ENCODE results near the gene RAPGEF4. TPM values are rescaled to one million over a fixed set of nuclear protein-coding genes. Genes with fewer than 3 reads are reported as not detected.

The RAPGEF4 gene
- total and polyA plus RNA-seq, 2 of the 13 experiments (the other 11 are each of a cell fraction or from before 2014, with no cell fraction given), result 0.78 to 0.91 TPM

DNA sequence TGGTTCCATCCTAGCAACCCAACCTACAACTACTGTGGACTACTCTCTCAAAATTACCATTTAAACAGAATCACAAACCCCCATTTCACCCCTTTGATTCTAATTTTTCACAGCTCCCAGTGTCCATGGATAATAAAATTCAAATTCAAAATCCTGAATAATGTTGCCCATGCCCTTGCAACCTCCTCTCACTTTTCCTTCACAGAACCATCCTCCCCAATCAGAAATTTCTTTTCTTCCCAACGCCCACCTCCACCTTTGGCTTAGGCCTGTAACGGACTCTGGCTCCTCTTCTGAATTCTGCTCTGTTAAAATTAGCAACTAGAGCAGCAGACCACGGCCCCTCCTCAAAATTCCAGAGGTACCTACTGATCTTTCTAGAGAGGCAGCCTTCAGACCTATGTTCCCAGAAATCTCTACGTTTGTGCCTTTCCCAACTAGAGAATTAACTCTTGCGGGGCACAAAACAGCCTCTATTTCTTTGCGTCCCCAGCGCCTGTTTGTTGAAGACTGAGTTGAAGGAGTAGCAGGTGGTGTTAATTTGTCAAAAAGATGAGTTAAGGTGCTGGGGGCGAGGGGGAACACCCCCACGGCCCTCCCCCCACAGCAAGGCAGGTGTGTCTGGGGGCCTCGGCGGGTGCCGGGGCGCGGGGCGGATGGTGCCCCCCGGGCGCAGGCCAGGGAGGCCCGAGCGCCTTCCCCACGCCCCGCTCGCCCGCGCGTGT, 339.6 kb downstream of the RAPGEF4 start (continued):
- no peak for TF ChIP-seq ZNF883 (CRISPR knock-in tag; IDR thresholded peaks at IDR 0.05; ENCODE audit: not compliant biosample characterization)
- TF ChIP-seq, protein P1, sequence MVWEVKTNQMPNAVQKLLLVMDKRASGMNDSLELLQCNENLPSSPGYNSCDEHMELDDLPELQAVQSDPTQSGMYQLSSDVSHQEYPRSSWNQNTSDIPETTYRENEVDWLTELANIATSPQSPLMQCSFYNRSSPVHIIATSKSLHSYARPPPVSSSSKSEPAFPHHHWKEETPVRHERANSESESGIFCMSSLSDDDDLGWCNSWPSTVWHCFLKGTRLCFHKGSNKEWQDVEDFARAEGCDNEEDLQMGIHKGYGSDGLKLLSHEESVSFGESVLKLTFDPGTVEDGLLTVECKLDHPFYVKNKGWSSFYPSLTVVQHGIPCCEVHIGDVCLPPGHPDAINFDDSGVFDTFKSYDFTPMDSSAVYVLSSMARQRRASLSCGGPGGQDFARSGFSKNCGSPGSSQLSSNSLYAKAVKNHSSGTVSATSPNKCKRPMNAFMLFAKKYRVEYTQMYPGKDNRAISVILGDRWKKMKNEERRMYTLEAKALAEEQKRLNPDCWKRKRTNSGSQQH (CRISPR knock-in tag; IDR thresholded peaks at IDR 0.05; ENCODE audit: low read depth), result no peak
- TF ChIP-seq ZNF253 (CRISPR knock-in tag; IDR thresholded peaks at IDR 0.05; ENCODE audit: borderline replicate concordance), result no peak; the same call in 1 of the 2 replicates
- no peak for TF ChIP-seq HNRNPH1 (optimal IDR thresholded peaks at IDR 0.05; ENCODE audit: low read depth, low read length)
- TF ChIP-seq, protein P2, sequence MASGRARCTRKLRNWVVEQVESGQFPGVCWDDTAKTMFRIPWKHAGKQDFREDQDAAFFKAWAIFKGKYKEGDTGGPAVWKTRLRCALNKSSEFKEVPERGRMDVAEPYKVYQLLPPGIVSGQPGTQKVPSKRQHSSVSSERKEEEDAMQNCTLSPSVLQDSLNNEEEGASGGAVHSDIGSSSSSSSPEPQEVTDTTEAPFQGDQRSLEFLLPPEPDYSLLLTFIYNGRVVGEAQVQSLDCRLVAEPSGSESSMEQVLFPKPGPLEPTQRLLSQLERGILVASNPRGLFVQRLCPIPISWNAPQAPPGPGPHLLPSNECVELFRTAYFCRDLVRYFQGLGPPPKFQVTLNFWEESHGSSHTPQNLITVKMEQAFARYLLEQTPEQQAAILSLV (CRISPR knock-in tag; IDR thresholded peaks at IDR 0.05; ENCODE audit: borderline replicate concordance), result 0 out of 2 replicates have a peak, but pooled peaks have one; percentile 52
- no peak for TF ChIP-seq HMG20A (CRISPR knock-in tag; IDR thresholded peaks at IDR 0.05; ENCODE audit: borderline replicate concordance)
- TF ChIP-seq MAFK (conservative IDR thresholded peaks at IDR 0.05 in 1 of 2, IDR thresholded peaks at IDR 0.05 in 1 of 2; ENCODE audit: low read length in 2 of 2), result no peak
- peak; percentile 56; the same call in 1 of the 2 replicates for TF ChIP-seq ZNF225 (CRISPR knock-in tag; IDR thresholded peaks at IDR 0.05)
- no peak for TF ChIP-seq ZNF180 (CRISPR knock-in tag; IDR thresholded peaks at IDR 0.05; ENCODE audit: borderline replicate concordance, low read depth)
- TF ChIP-seq, protein P3, sequence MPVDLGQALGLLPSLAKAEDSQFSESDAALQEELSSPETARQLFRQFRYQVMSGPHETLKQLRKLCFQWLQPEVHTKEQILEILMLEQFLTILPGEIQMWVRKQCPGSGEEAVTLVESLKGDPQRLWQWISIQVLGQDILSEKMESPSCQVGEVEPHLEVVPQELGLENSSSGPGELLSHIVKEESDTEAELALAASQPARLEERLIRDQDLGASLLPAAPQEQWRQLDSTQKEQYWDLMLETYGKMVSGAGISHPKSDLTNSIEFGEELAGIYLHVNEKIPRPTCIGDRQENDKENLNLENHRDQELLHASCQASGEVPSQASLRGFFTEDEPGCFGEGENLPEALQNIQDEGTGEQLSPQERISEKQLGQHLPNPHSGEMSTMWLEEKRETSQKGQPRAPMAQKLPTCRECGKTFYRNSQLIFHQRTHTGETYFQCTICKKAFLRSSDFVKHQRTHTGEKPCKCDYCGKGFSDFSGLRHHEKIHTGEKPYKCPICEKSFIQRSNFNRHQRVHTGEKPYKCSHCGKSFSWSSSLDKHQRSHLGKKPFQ (CRISPR knock-in tag; IDR thresholded peaks at IDR 0.05; ENCODE audit: insufficient replicate concordance), result no peak
- TF ChIP-seq TGIF2 (CRISPR knock-in tag; IDR thresholded peaks at IDR 0.05), result no peak
- TF ChIP-seq, protein P4, sequence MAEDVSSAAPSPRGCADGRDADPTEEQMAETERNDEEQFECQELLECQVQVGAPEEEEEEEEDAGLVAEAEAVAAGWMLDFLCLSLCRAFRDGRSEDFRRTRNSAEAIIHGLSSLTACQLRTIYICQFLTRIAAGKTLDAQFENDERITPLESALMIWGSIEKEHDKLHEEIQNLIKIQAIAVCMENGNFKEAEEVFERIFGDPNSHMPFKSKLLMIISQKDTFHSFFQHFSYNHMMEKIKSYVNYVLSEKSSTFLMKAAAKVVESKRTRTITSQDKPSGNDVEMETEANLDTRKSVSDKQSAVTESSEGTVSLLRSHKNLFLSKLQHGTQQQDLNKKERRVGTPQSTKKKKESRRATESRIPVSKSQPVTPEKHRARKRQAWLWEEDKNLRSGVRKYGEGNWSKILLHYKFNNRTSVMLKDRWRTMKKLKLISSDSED (CRISPR knock-in tag; IDR thresholded peaks at IDR 0.05), result peak; percentile 54; the same call in 1 of the 2 replicates
- no peak for TF ChIP-seq ZNF7 (CRISPR knock-in tag; IDR thresholded peaks at IDR 0.05)
- TF ChIP-seq, protein P5, sequence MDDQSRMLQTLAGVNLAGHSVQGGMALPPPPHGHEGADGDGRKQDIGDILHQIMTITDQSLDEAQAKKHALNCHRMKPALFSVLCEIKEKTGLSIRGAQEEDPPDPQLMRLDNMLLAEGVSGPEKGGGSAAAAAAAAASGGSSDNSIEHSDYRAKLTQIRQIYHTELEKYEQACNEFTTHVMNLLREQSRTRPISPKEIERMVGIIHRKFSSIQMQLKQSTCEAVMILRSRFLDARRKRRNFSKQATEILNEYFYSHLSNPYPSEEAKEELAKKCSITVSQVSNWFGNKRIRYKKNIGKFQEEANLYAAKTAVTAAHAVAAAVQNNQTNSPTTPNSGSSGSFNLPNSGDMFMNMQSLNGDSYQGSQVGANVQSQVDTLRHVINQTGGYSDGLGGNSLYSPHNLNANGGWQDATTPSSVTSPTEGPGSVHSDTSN (CRISPR knock-in tag; IDR thresholded peaks at IDR 0.05; ENCODE audit: borderline replicate concordance), result no peak
- TF ChIP-seq FOXK1 (CRISPR knock-in tag; IDR thresholded peaks at IDR 0.05; ENCODE audit: borderline replicate concordance, low read depth), result no peak
- TF ChIP-seq, protein P6, sequence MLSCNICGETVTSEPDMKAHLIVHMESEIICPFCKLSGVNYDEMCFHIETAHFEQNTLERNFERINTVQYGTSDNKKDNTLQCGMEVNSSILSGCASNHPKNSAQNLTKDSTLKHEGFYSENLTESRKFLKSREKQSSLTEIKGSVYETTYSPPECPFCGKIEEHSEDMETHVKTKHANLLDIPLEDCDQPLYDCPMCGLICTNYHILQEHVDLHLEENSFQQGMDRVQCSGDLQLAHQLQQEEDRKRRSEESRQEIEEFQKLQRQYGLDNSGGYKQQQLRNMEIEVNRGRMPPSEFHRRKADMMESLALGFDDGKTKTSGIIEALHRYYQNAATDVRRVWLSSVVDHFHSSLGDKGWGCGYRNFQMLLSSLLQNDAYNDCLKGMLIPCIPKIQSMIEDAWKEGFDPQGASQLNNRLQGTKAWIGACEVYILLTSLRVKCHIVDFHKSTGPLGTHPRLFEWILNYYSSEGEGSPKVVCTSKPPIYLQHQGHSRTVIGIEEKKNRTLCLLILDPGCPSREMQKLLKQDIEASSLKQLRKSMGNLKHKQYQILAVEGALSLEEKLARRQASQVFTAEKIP (CRISPR knock-in tag; IDR thresholded peaks at IDR 0.05; ENCODE audit: borderline replicate concordance), result no peak
- no peak for TF ChIP-seq ZFX (CRISPR knock-in tag; IDR thresholded peaks at IDR 0.05; ENCODE audit: low read depth)
- TF ChIP-seq THAP11 (CRISPR knock-in tag; IDR thresholded peaks at IDR 0.05), result 0 out of 2 replicates have a peak, but pooled peaks have one; percentile 2
- TF ChIP-seq ZNF44 (CRISPR knock-in tag; IDR thresholded peaks at IDR 0.05), result no peak
- peak; percentile 24; the same call in 1 of the 2 replicates for TF ChIP-seq PHF21A (CRISPR knock-in tag; IDR thresholded peaks at IDR 0.05)

Data from HepG2 (cell line).